H1 (cell line): ENCODE results near the gene LRRC4C. TPM values are rescaled to one million over a fixed set of nuclear protein-coding genes. Genes with fewer than 3 reads are reported as not detected.

Source experiments
- CTCF ChIA-PET: fragments of 300-600 bp; sonication (Branson Sonifier 250); formaldehyde crosslinking; loops from one replicate; lab custom pipeline; 2021; ENCODE audit not compliant: partially characterized antibody; lab: Charles Lee
- POLR2A ChIA-PET: fragments of 300-600 bp; sonication (Branson Sonifier 250); formaldehyde crosslinking; loops from one replicate; lab custom pipeline; 2021; ENCODE audit warnings: inconsistent platforms; ENCODE audit not compliant: partially characterized antibody; lab: Charles Lee
- DNase-seq, 2 experiments: peaks; one replicate each; pipeline versions ENCODE4 v3.0.0 to v3.0.0-alpha.2; 2010 to 2022; ENCODE audit warnings: low spot score in 2 of 2, low read depth in 1 of 2, mixed read lengths in 1 of 2
- FAIRE-seq: peaks from 2 replicates; lab custom pipeline; 2011; peaks lifted over from hg19 to GRCh38; lab: Jason Lieb, UNC
- H2AFZ ChIP-seq: 2 replicates; pipeline ENCODE4 v1.8.1; 2012; ENCODE audit warnings: low read length, inconsistent platforms
- H2AK5ac ChIP-seq: 2 replicates; pipeline ENCODE4 v1.6.1; 2013; ENCODE audit warnings: low read depth, low read length
- H2BK120ac ChIP-seq: replicated peaks from 2 replicates; pipeline ENCODE3; 2013; ENCODE audit warnings: low read depth, low read length, inconsistent platforms
- H2BK12ac ChIP-seq: 2 replicates; pipeline ENCODE4 v1.6.1; 2013; ENCODE audit warnings: low read depth, low read length
- H2BK15ac ChIP-seq: 2 replicates; pipeline ENCODE4 v1.6.1; 2013; ENCODE audit warnings: low read length
- H2BK20ac ChIP-seq: 2 replicates; pipeline ENCODE4 v1.6.1; 2013; ENCODE audit warnings: low read length
- H2BK5ac ChIP-seq: 2 replicates; pipeline ENCODE4 v1.6.1; 2013; ENCODE audit warnings: low read depth, low read length
- H3K14ac ChIP-seq: 2 replicates; pipeline ENCODE4 v1.6.1; 2013; ENCODE audit warnings: inconsistent platforms; ENCODE audit not compliant: insufficient read length
- H3K18ac ChIP-seq: 2 replicates; pipeline ENCODE4 v1.6.1; 2013; ENCODE audit warnings: low read length; ENCODE audit errors: extremely low read depth
- H3K23ac ChIP-seq: 2 replicates; pipeline ENCODE4 v1.6.1; 2013; ENCODE audit warnings: inconsistent platforms; ENCODE audit not compliant: insufficient read length
- H3K23me2 ChIP-seq: 2 replicates; pipeline ENCODE4 v1.6.1; 2013; ENCODE audit warnings: low read depth, low read length
- H3K27ac ChIP-seq: 2 replicates; pipeline ENCODE4 v1.6.1; 2011; ENCODE audit warnings: low read depth, low read length, inconsistent platforms
- H3K27me3 ChIP-seq, 4 experiments: replicated peaks in 1 of 4; 1 replicate in 1 of 4; 2 replicates in 3 of 4; pipeline versions ENCODE4 v1.6.1 to v1.8.1; 2011 to 2013; ENCODE audit warnings: low read length in 3 of 4, mild to moderate bottlenecking in 3 of 4, inconsistent platforms in 2 of 4, mixed read lengths in 2 of 4, moderate library complexity in 1 of 4; ENCODE audit not compliant: control insufficient read depth in 3 of 4, insufficient read depth in 3 of 4; ENCODE audit errors: extremely low read depth in 1 of 4
- H3K36me3 ChIP-seq, 4 experiments: 2 replicates each; pipeline versions ENCODE4 v1.6.1 to v1.8.1; 2011 to 2013; ENCODE audit warnings: mild to moderate bottlenecking in 4 of 4, low read length in 3 of 4, moderate library complexity in 2 of 4, control low read depth in 1 of 4, inconsistent platforms in 1 of 4; ENCODE audit not compliant: insufficient read depth in 4 of 4, control insufficient read depth in 2 of 4
- H3K4ac ChIP-seq: replicated peaks from 2 replicates; pipeline ENCODE3; 2013; ENCODE audit warnings: low read length, low read depth, mixed read lengths, inconsistent platforms; ENCODE audit not compliant: insufficient read length
- H3K4me1 ChIP-seq, 4 experiments: replicated peaks in 1 of 4; 1 replicate in 1 of 4; 2 replicates in 3 of 4; pipeline versions ENCODE4 v1.6.1 to v1.8.1; 2011 to 2013; ENCODE audit warnings: low read length in 3 of 4, inconsistent platforms in 2 of 4, mixed read lengths in 1 of 4; ENCODE audit not compliant: insufficient read depth in 4 of 4, control insufficient read depth in 3 of 4
- H3K4me2 ChIP-seq, 2 experiments: 2 replicates each; pipeline versions ENCODE4 v1.6.1 to v1.8.1; 2011 to 2013; ENCODE audit warnings: low read depth in 2 of 2, low read length in 2 of 2, control low read depth in 1 of 2, inconsistent platforms in 1 of 2, mild to moderate bottlenecking in 1 of 2; ENCODE audit not compliant: insufficient read depth in 1 of 2
- H3K4me3 ChIP-seq, 4 experiments: fragments of 200-600, 300-600 bp in 1 of 4; sonication (generic), shearing (Covaris generic), sonication (Bioruptor Twin) in 1 of 4; 2 replicates each; pipeline versions ENCODE4 v1.5.1 to v1.8.1; 2011 to 2016; ENCODE audit warnings: low read length in 4 of 4, low read depth in 3 of 4, control low read depth in 2 of 4, inconsistent platforms in 2 of 4, mild to moderate bottlenecking in 2 of 4, mixed read lengths in 1 of 4, moderate library complexity in 1 of 4; ENCODE audit not compliant: insufficient read depth in 2 of 4; ENCODE audit errors: extremely low read depth in 1 of 4
- H3K56ac ChIP-seq: replicated peaks from 2 replicates; pipeline ENCODE3; 2013; ENCODE audit warnings: low read depth, mild to moderate bottlenecking, mixed read lengths, low read length, inconsistent platforms; ENCODE audit not compliant: insufficient read length
- H3K79me1 ChIP-seq: 2 replicates; pipeline ENCODE4 v1.6.1; 2013; ENCODE audit warnings: low read depth, low read length, control low read depth
- H3K79me2 ChIP-seq, 2 experiments: 2 replicates each; pipeline versions ENCODE4 v1.6.1 to v1.8.1; 2012 to 2013; ENCODE audit warnings: low read length in 2 of 2, mild to moderate bottlenecking in 2 of 2, inconsistent platforms in 1 of 2; ENCODE audit not compliant: insufficient read depth in 2 of 2, control insufficient read depth in 1 of 2
- H3K9ac ChIP-seq, 4 experiments: replicated peaks in 1 of 4; 1 replicate in 1 of 4; 2 replicates in 3 of 4; pipeline versions ENCODE4 v1.6.1 to v1.8.1; 2011 to 2013; ENCODE audit warnings: low read depth in 3 of 4, low read length in 3 of 4, control low read depth in 2 of 4, mild to moderate bottlenecking in 2 of 4, moderate library complexity in 2 of 4, inconsistent platforms in 1 of 4; ENCODE audit errors: extremely low read depth in 1 of 4
- H3K9me3 ChIP-seq, 2 experiments: 2 replicates each; pipeline versions ENCODE4 v1.6.1 to v1.8.1; 2012 to 2013; ENCODE audit warnings: mild to moderate bottlenecking in 2 of 2, moderate library complexity in 2 of 2, control low read depth in 1 of 2, inconsistent platforms in 1 of 2, low read depth in 1 of 2, low read length in 1 of 2, mixed read lengths in 1 of 2; ENCODE audit not compliant: insufficient read depth in 2 of 2
- H4K20me1 ChIP-seq, 2 experiments: replicated peaks in 1 of 2; 2 replicates each; pipeline versions ENCODE3 to v1.8.1; 2011 to 2013; ENCODE audit warnings: inconsistent platforms in 2 of 2, low read length in 2 of 2, mild to moderate bottlenecking in 1 of 2; ENCODE audit not compliant: insufficient read depth in 2 of 2, control insufficient read depth in 1 of 2
- H4K5ac ChIP-seq: 2 replicates; pipeline ENCODE4 v1.6.1; 2013; ENCODE audit warnings: low read length, low read depth, mixed read lengths, inconsistent platforms; ENCODE audit not compliant: insufficient read length
- H4K8ac ChIP-seq: 2 replicates; pipeline ENCODE4 v1.8.0; 2013; ENCODE audit warnings: mild to moderate bottlenecking, moderate library complexity, low read length, inconsistent platforms; ENCODE audit not compliant: insufficient read depth; ENCODE audit errors: extremely low read depth
- H4K91ac ChIP-seq: replicated peaks from 2 replicates; pipeline ENCODE3; 2013; ENCODE audit warnings: low read length, mixed read lengths, inconsistent platforms; ENCODE audit not compliant: insufficient read length
- ASH2L ChIP-seq: fragments of 200-600, 300-600 bp; sonication (generic); IDR thresholded peaks from one replicate; pipeline ENCODE4 v1.7.1; 2017; ENCODE audit warnings: low read length
- CBX5 ChIP-seq: fragments of 300-800, 300-1000 bp; sonication (generic); IDR thresholded peaks from 2 replicates; pipeline ENCODE4 v1.7.1; 2016; ENCODE audit warnings: antibody characterized with exemption, low read length, low read depth
- KDM4A ChIP-seq: IDR thresholded peaks from one replicate; pipeline ENCODE4 v1.7.1; 2012; ENCODE audit warnings: low read depth, mild to moderate bottlenecking, moderate library complexity, low read length, inconsistent platforms; ENCODE audit not compliant: severe bottlenecking
- RBBP5 ChIP-seq: IDR thresholded peaks from 2 replicates; pipeline ENCODE4 v1.7.1; 2012; ENCODE audit warnings: low read depth, mild to moderate bottlenecking, inconsistent platforms, low read length, moderate library complexity, borderline replicate concordance
- SRF ChIP-seq: IDR thresholded peaks from 2 replicates; pipeline ENCODE4 v1.6.1; 2011; ENCODE audit warnings: mild to moderate bottlenecking, low read depth, low read length, moderate library complexity
- TBP ChIP-seq: IDR thresholded peaks from 2 replicates; pipeline ENCODE4 v1.6.1; 2011; ENCODE audit warnings: low read depth, low read length, improper control_type of control experiment
- WGBS, 2 experiments: shearing (Covaris generic) in 1 of 2; methylation state at CpG; one replicate each; pipeline versions ENCODE4 v1.1.6 to v1.1.7; 2013 to 2015; ENCODE audit warnings: low lambda C conversion rate in 2 of 2, mixed read lengths in 2 of 2, inconsistent platforms in 1 of 2, low coverage in 1 of 2, missing lambda C conversion rate in 1 of 2; ENCODE audit not compliant: insufficient replicate concordance in 2 of 2, insufficient coverage in 1 of 2, insufficient read length in 1 of 2; ENCODE audit errors: extremely low coverage in 1 of 2, missing lambda C conversion rate in 1 of 2; 5-methylcytosine and 5-hydroxymethylcytosine counted together
- polyA plus RNA-seq, 7 experiments: library from polyadenylated mRNA; depleted of rRNA in 3 of 7; stranded (reverse) in 5 of 7; unstranded in 2 of 7; fragments of >200 nt in 5 of 7; fragments of 200-250 nt in 2 of 7; gene quantifications; 1 replicate in 5 of 7; 2 replicates in 1 of 7; 4 replicates in 1 of 7; pipeline versions ENCODE4 v1.2.1 to v1.2.3, GENCODE V29; 2011 to 2013; ENCODE audit warnings: missing spikeins in 2 of 7, mixed read lengths in 2 of 7
- total RNA-seq: library from RNA; stranded (reverse); fragmentation: NEBNext Ultra II Directional; extraction: Animal tissue kit (Norgen Biotek cat#: 25700); gene quantifications from 2 replicates; pipeline ENCODE4 v1.2.1, GENCODE V29; 2021
- TF ChIP-seq, protein P1 (sequence below): IDR thresholded peaks from 2 replicates; pipeline ENCODE4 v1.6.1; 2011; ENCODE audit warnings: low read depth, mild to moderate bottlenecking, low read length; ENCODE audit not compliant: insufficient read depth
- TF ChIP-seq, protein P2 (sequence below): IDR thresholded peaks from 2 replicates; pipeline ENCODE4 v1.6.1; 2012; ENCODE audit warnings: low read length, inconsistent platforms
- TF ChIP-seq, protein P3 (sequence below): IDR thresholded peaks from 2 replicates; pipeline ENCODE4 v1.6.1; 2012; ENCODE audit warnings: inconsistent platforms

Gene LRRC4C
- total and polyA plus RNA-seq, 2 of the 8 experiments (the other 6 are each of a cell fraction or from before 2014, with no cell fraction given), result 0.23 to 2.2 TPM

DNA sequence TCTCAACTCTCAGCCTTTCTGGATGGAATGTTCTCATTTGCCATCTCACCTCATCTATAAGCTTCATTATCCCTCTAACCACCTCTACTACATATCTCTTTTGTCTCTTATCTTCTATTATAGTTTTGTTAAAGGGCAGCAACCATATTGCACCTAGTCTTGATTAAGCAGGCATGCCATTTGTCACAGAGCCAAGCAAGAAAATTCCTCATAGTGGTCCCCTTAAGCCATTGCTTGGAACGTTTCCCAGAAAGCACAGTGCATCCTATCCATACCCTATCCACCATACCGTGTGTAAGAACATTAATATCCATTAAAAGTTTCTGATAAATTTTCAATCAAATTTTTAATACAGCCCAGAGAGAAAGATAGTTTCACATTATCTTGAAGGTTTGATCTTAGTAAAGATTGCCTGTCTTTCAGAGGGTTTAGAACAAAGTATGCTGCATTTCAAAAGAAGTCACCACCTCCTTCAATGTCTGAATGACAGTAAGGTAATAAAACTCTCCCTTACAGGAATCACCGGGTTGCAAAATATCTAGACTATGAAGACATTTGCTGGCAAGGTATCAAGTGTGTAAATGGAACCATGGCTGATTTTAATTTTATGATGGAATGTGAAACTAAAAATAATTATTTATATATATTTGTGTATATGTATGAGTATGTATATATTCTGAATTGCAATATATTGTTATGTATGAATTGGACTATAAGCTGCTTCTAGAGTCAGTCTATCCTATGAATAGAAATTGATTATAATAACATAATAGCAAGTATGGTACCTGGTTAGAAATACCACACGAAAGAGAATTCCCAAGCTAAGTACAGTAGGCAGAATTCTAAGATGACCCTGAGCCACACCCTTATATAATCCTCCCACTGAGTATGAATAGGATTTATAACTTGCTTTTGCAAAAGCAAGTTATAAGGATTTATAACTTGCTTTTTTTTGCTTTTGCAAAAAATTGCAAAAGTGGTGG, 1296.3 kb downstream of the LRRC4C start:
- no peak for FAIRE-seq
- Histone ChIP-seq H3K14ac (no peak overlapping the region), H3K27me3 (no peaks in the 10 kb centered on the region), H3K56ac (no peak overlapping the region), H2AFZ (no peak overlapping the region), H2BK5ac (no peak overlapping the region), H2AK5ac (no peak overlapping the region), H3K23ac (no peak overlapping the region), H2BK15ac (no peak overlapping the region), H3K9me3 (no peaks in the 10 kb centered on the region; a peak in 1 of 4 replicates), H3K79me1 (no peaks in the 10 kb centered on the region), H3K4me1 (peaks cover 0 to 2% (median 0%) of the 10 kb centered on the region in 4 experiments; a peak in 1 of 7 replicates), H4K20me1 (no peaks in the 10 kb centered on the region), H3K36me3 (no peaks in the 10 kb centered on the region), H3K18ac (no peak overlapping the region), H3K9ac (no peak overlapping the region), H3K4me2 (no peak overlapping the region), H4K8ac (no peak overlapping the region), H2BK20ac (no peak overlapping the region), H3K27ac (no peak overlapping the region), H4K5ac (no peak overlapping the region), H3K79me2 (no peaks in the 10 kb centered on the region), H3K4ac (no peak overlapping the region), H2BK120ac (no peak overlapping the region), H2BK12ac (no peak overlapping the region), H3K4me3 (no peak overlapping the region), H4K91ac (no peak overlapping the region), H3K23me2 (no peaks in the 10 kb centered on the region)
- no peak for DNase-seq
- WGBS, 2 experiments, result 79% methylated on average over 4 of the region's 4 CpGs; no CpG with 5 or more reads in 1 of the 2 experiments
- ChIA-PET POLR2A (no interaction called here), CTCF (no interaction called here)
- TF ChIP-seq, protein P1, sequence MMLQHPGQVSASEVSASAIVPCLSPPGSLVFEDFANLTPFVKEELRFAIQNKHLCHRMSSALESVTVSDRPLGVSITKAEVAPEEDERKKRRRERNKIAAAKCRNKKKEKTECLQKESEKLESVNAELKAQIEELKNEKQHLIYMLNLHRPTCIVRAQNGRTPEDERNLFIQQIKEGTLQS, result no peak
- no peak for TF ChIP-seq ASH2L
- no peak for TF ChIP-seq SRF
- no peak for TF ChIP-seq KDM4A
- no peak for TF ChIP-seq CBX5
- no peak for TF ChIP-seq TBP
- TF ChIP-seq, protein P2, sequence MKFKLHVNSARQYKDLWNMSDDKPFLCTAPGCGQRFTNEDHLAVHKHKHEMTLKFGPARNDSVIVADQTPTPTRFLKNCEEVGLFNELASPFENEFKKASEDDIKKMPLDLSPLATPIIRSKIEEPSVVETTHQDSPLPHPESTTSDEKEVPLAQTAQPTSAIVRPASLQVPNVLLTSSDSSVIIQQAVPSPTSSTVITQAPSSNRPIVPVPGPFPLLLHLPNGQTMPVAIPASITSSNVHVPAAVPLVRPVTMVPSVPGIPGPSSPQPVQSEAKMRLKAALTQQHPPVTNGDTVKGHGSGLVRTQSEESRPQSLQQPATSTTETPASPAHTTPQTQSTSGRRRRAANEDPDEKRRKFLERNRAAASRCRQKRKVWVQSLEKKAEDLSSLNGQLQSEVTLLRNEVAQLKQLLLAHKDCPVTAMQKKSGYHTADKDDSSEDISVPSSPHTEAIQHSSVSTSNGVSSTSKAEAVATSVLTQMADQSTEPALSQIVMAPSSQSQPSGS, result no peak
- TF ChIP-seq RBBP5, result no peak
- TF ChIP-seq, protein P3, sequence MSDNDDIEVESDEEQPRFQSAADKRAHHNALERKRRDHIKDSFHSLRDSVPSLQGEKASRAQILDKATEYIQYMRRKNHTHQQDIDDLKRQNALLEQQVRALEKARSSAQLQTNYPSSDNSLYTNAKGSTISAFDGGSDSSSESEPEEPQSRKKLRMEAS, result no peak
